Fibroblast of upper back skin (primary cell): ENCODE data around the gene CYP1A1.
"Not testable (repeated sequence)": the region's sequence is repeated elsewhere in the genome, so short reads cannot be mapped to it uniquely, and the experiment has no call there.

ENCODE experiments used
- DNase-seq: peaks from one replicate; pipeline ENCODE4 v3.0.0-alpha.2; 2013

CYP1A1 gene

GRCh38 chr15:74735305-74735704, 10.0 kb upstream of the CYP1A1 start:
- DNase-seq = no peak

GRCh38 chr15:74733269-74733668, 7.9 kb upstream of the CYP1A1 start:
- no peak for DNase-seq

GRCh38 chr15:74732846-74733245, 7.5 kb upstream of the CYP1A1 start:
- no peak for DNase-seq

GRCh38 chr15:74730619-74731316, 5.4 kb upstream of the CYP1A1 start:
- DNase-seq = no peak

- DNase-seq = not testable (repeated sequence)
These were observed 4.0 kb upstream of the CYP1A1 start for GRCh38 chr15:74729372-74729771.

- DNase-seq = not testable (repeated sequence)
These were observed 3.4 kb upstream of the CYP1A1 start for GRCh38 chr15:74728699-74729098.

GRCh38 chr15:74727727-74728126, 2.4 kb upstream of the CYP1A1 start:
- no peak for DNase-seq

- no peak for DNase-seq
These were observed 1.4 kb upstream of the CYP1A1 start for GRCh38 chr15:74726774-74727164.

- peak; percentile 6 for DNase-seq
These were observed 781 bp upstream of the CYP1A1 start for GRCh38 chr15:74725845-74726773.

- no peak for DNase-seq
These were observed 631 bp downstream of the CYP1A1 start for GRCh38 chr15:74724570-74725224.

- peak; percentile 41 for DNase-seq
These were observed 1.5 kb downstream of the CYP1A1 start for GRCh38 chr15:74723754-74724334.

- no peak for DNase-seq
These were observed 2.1 kb downstream of the CYP1A1 start for GRCh38 chr15:74723187-74723586.

- no peak for DNase-seq
These were observed 2.7 kb downstream of the CYP1A1 start for GRCh38 chr15:74722591-74722990.

- DNase-seq = no peak
These were observed 8.7 kb downstream of the CYP1A1 start for GRCh38 chr15:74716651-74717050.

GRCh38 chr15:74712311-74712710, 13.0 kb downstream of the CYP1A1 start:
- no peak for DNase-seq

GRCh38 chr15:74710319-74711094, 14.8 kb downstream of the CYP1A1 start:
- DNase-seq = no peak

- DNase-seq = no peak
These were observed 15.4 kb downstream of the CYP1A1 start for GRCh38 chr15:74709892-74710291.

GRCh38 chr15:74709011-74709410, 16.3 kb downstream of the CYP1A1 start:
- DNase-seq = no peak

- DNase-seq = no peak
These were observed 28.5 kb downstream of the CYP1A1 start for GRCh38 chr15:74696808-74697207.

GRCh38 chr15:74696398-74696729, 29.0 kb downstream of the CYP1A1 start:
- DNase-seq = no peak

- DNase-seq = peak; percentile 87
These were observed 29.5 kb downstream of the CYP1A1 start, which contains the start of gene EDC3 for GRCh38 chr15:74695597-74696397. Gene EDC3, minus strand, starts transcription at chr15:74696024. Its CDS starts 20,900 bp downstream, at chr15:74675124.
